BE2C (cell line): ENCODE results near the gene TRAPPC6A. TPM values are rescaled to one million over a fixed set of nuclear protein-coding genes. Genes with fewer than 3 reads are reported as not detected.

Experiments used
- DNase-seq: peaks from one replicate; pipeline ENCODE4 v3.0.0-alpha.2; 2020
- H3K27me3 ChIP-seq: fragments of 250-450 bp; sonication (Bioruptor Pico); 2 replicates; pipeline ENCODE4 v1.5.1; 2020; ENCODE audit warnings: mild to moderate bottlenecking
- H3K36me3 ChIP-seq: fragments of 250-450 bp; sonication (Bioruptor Pico); 2 replicates; pipeline ENCODE4 v1.5.1; 2020; ENCODE audit warnings: mild to moderate bottlenecking
- H3K4me1 ChIP-seq: fragments of 250-450 bp; sonication (Bioruptor Pico); 2 replicates; pipeline ENCODE4 v1.5.1; 2020
- H3K4me3 ChIP-seq: 2 replicates; pipeline ENCODE4 v1.5.1; 2011; ENCODE audit warnings: low read depth, low read length
- H3K9me3 ChIP-seq: fragments of 250-450 bp; sonication (Bioruptor Pico); 2 replicates; pipeline ENCODE4 v1.5.1; 2020
- CTCF ChIP-seq: IDR thresholded peaks from 2 replicates; pipeline ENCODE4 v1.5.1; 2012; ENCODE audit warnings: mild to moderate bottlenecking, low read depth, low read length
- polyA plus RNA-seq: library from polyadenylated mRNA; unstranded; fragments of >200 nt; gene quantifications from one replicate; pipeline ENCODE4 v1.2.1, GENCODE V29; 2012; ENCODE audit warnings: low read depth, missing spikeins; ENCODE audit not compliant: insufficient read length, insufficient read depth

Gene TRAPPC6A
- 26.1 TPM for polyA plus RNA-seq

- no peaks in the 10 kb centered on the region for H3K27me3 ChIP-seq
- H3K4me1 ChIP-seq = no peaks in the 10 kb centered on the region
- TF ChIP-seq CTCF = no peak
- DNase-seq = no peak
- peak within 1 kb of the TSS; percentile 98 for H3K4me3 ChIP-seq
- H3K9me3 ChIP-seq = no peaks in the 10 kb centered on the region
- H3K36me3 ChIP-seq = no peaks in the 10 kb centered on the region
Observed at GRCh38 chr19:45177817-45178261, at the start of gene TRAPPC6A. Gene TRAPPC6A, minus strand, starts transcription at chr19:45178237. Its CDS starts 19 bp downstream, at chr19:45178218.

GRCh38 chr19:45224645-45225044, 46.6 kb upstream of the TRAPPC6A start:
- Histone ChIP-seq H3K4me1 (no peaks in the 10 kb centered on the region), H3K4me3 (no peak overlapping the region), H3K27me3 (peaks cover 54% of the 10 kb centered on the region), H3K36me3 (no peaks in the 10 kb centered on the region), H3K9me3 (no peaks in the 10 kb centered on the region)
- no peak for TF ChIP-seq CTCF
- no peak for DNase-seq

GRCh38 chr19:45223879-45224278, 45.8 kb upstream of the TRAPPC6A start:
- Histone ChIP-seq H3K4me3 (no peak overlapping the region), H3K9me3 (no peaks in the 10 kb centered on the region), H3K4me1 (no peaks in the 10 kb centered on the region), H3K27me3 (peaks cover 61% of the 10 kb centered on the region), H3K36me3 (no peaks in the 10 kb centered on the region)
- no peak for DNase-seq
- no peak for TF ChIP-seq CTCF

- Histone ChIP-seq H3K27me3 (peaks cover 66% of the 10 kb centered on the region), H3K4me3 (no peak overlapping the region), H3K9me3 (no peaks in the 10 kb centered on the region), H3K36me3 (no peaks in the 10 kb centered on the region), H3K4me1 (no peaks in the 10 kb centered on the region)
- DNase-seq = no peak
- TF ChIP-seq CTCF = no peak
Observed at GRCh38 chr19:45222724-45223123, 44.7 kb upstream of the TRAPPC6A start.

GRCh38 chr19:45218911-45219743, 41.1 kb upstream of the TRAPPC6A start:
- TF ChIP-seq CTCF = no peak
- no peaks in the 10 kb centered on the region for H3K36me3 ChIP-seq
- H3K27me3 ChIP-seq = peaks cover 95% of the 10 kb centered on the region
- no peak overlapping the region for H3K4me3 ChIP-seq
- DNase-seq = no peak
- no peaks in the 10 kb centered on the region for H3K9me3 ChIP-seq
- H3K4me1 ChIP-seq = no peaks in the 10 kb centered on the region

GRCh38 chr19:45218426-45218825, 40.4 kb upstream of the TRAPPC6A start:
- no peaks in the 10 kb centered on the region for H3K4me1 ChIP-seq
- no peak overlapping the region for H3K4me3 ChIP-seq
- DNase-seq = no peak
- H3K27me3 ChIP-seq = peaks cover 91% of the 10 kb centered on the region
- no peaks in the 10 kb centered on the region for H3K36me3 ChIP-seq
- TF ChIP-seq CTCF = no peak
- no peaks in the 10 kb centered on the region for H3K9me3 ChIP-seq
